HepG2 (cell line): Measurements from ENCODE around the gene THAP3. TPM values are rescaled to one million over a fixed set of nuclear protein-coding genes. Genes with fewer than 3 reads are reported as not detected.

Source experiments
- EEA1 ChIP-seq: sonication (generic); formaldehyde crosslinking; IDR thresholded peaks from 2 replicates; pipeline ENCODE4 v1.5.1; 2020; ENCODE audit warnings: mild to moderate bottlenecking, missing genetic modification reagents, borderline replicate concordance
- KAT2B ChIP-seq: fragments of 150-350 bp; IDR thresholded peaks from 2 replicates; pipeline ENCODE4 v1.6.1; 2014; ENCODE audit warnings: low read depth, low read length, borderline replicate concordance
- MYNN ChIP-seq: sonication (generic); formaldehyde crosslinking; IDR thresholded peaks from 2 replicates; pipeline ENCODE4 v1.4.0; 2020; ENCODE audit warnings: mild to moderate bottlenecking, low read depth, missing genetic modification reagents
- RAD51 ChIP-seq: fragments of 450-650 bp; IDR thresholded peaks from 2 replicates; pipeline ENCODE4 v1.6.1; 2016; ENCODE audit warnings: borderline replicate concordance
- RARA ChIP-seq: IDR thresholded peaks from 2 replicates; pipeline ENCODE4 v1.6.1; 2016; ENCODE audit warnings: missing genetic modification reagents, missing compliant biosample characterization
- SATB2 ChIP-seq: sonication (generic); formaldehyde crosslinking; IDR thresholded peaks from 2 replicates; pipeline ENCODE4 v1.5.0; 2020; ENCODE audit warnings: missing genetic modification reagents
- SMARCE1 ChIP-seq: fragments of 450-650 bp; IDR thresholded peaks from 2 replicates; pipeline ENCODE4 v1.6.1; 2017; ENCODE audit warnings: borderline replicate concordance
- TRIM24 ChIP-seq: sonication (generic); formaldehyde crosslinking; IDR thresholded peaks from 2 replicates; pipeline ENCODE4 v1.8.0; 2022; ENCODE audit warnings: mild to moderate bottlenecking, missing genetic modification reagents
- ZKSCAN8 ChIP-seq: IDR thresholded peaks from 2 replicates; pipeline ENCODE4 v1.6.1; 2016; ENCODE audit warnings: borderline replicate concordance, missing genetic modification reagents, missing compliant biosample characterization
- ZNF101 ChIP-seq: sonication (generic); formaldehyde crosslinking; IDR thresholded peaks from 2 replicates; pipeline ENCODE4 v1.4.0; 2020; ENCODE audit warnings: mild to moderate bottlenecking, low read depth, missing genetic modification reagents, borderline replicate concordance
- ZNF225 ChIP-seq: sonication (generic); formaldehyde crosslinking; IDR thresholded peaks from 2 replicates; pipeline ENCODE4 v1.4.0; 2020; ENCODE audit warnings: mild to moderate bottlenecking, missing genetic modification reagents
- ZNF333 ChIP-seq: sonication (generic); formaldehyde crosslinking; IDR thresholded peaks from 2 replicates; pipeline ENCODE4 v1.4.0; 2020; ENCODE audit warnings: mild to moderate bottlenecking, missing genetic modification reagents, borderline replicate concordance
- ZNF713 ChIP-seq: sonication (generic); formaldehyde crosslinking; IDR thresholded peaks from 2 replicates; pipeline ENCODE4 v1.4.0; 2020; ENCODE audit warnings: mild to moderate bottlenecking, missing genetic modification reagents
- ZNF747 ChIP-seq: sonication (generic); formaldehyde crosslinking; IDR thresholded peaks from 2 replicates; pipeline ENCODE4 v1.8.1; 2023; ENCODE audit warnings: missing genetic modification reagents, mild to moderate bottlenecking, borderline replicate concordance
- ZNF766 ChIP-seq: sonication (generic); formaldehyde crosslinking; IDR thresholded peaks from 2 replicates; pipeline ENCODE4 v1.5.0; 2020; ENCODE audit warnings: missing genetic modification reagents, borderline replicate concordance
- ZNF841 ChIP-seq: sonication (generic); formaldehyde crosslinking; IDR thresholded peaks from 2 replicates; pipeline ENCODE4 v1.8.1; 2023; ENCODE audit warnings: missing genetic modification reagents, borderline replicate concordance
- polyA plus RNA-seq, 8 experiments: library from polyadenylated mRNA; depleted of rRNA in 3 of 8; stranded (reverse) in 7 of 8; unstranded in 1 of 8; fragments of >200 nt; fragmentation: Illumina TruSeq in 4 of 8; extraction: Trizol in 4 of 8; gene quantifications; 2 replicates each; pipeline versions ENCODE4 v1.2.1 to v1.2.3, GENCODE V29; 2011 to 2016; ENCODE audit warnings: low read depth in 4 of 8, missing spikeins in 1 of 8, mixed read lengths in 1 of 8; ENCODE audit not compliant: insufficient read depth in 1 of 8
- total RNA-seq, 5 experiments: library from RNA; depleted of rRNA; stranded (reverse); fragments of >200 nt; fragmentation: Illumina TruSeq; extraction: Trizol; gene quantifications; 2 replicates each; pipeline ENCODE4 v1.2.3, GENCODE V29; 2016; ENCODE audit warnings: low read depth in 1 of 5
- TF ChIP-seq, protein P1 (sequence below): sonication (generic); formaldehyde crosslinking; IDR thresholded peaks from 2 replicates; pipeline ENCODE4 v1.5.0; 2020; ENCODE audit warnings: mild to moderate bottlenecking, missing genetic modification reagents, borderline replicate concordance
- TF ChIP-seq, protein P2 (sequence below): sonication (generic); formaldehyde crosslinking; IDR thresholded peaks from 2 replicates; pipeline ENCODE4 v1.5.0; 2020; ENCODE audit warnings: mild to moderate bottlenecking, missing genetic modification reagents, borderline replicate concordance
- TF ChIP-seq, protein P3 (sequence below): sonication (generic); formaldehyde crosslinking; IDR thresholded peaks from 2 replicates; pipeline ENCODE4 v1.4.0; 2020; ENCODE audit warnings: missing genetic modification reagents, borderline replicate concordance

The THAP3 gene
- total and polyA plus RNA-seq, 2 of the 13 experiments (the other 11 are each of a cell fraction or from before 2014, with no cell fraction given) = 10.3 to 14.9 TPM

DNA sequence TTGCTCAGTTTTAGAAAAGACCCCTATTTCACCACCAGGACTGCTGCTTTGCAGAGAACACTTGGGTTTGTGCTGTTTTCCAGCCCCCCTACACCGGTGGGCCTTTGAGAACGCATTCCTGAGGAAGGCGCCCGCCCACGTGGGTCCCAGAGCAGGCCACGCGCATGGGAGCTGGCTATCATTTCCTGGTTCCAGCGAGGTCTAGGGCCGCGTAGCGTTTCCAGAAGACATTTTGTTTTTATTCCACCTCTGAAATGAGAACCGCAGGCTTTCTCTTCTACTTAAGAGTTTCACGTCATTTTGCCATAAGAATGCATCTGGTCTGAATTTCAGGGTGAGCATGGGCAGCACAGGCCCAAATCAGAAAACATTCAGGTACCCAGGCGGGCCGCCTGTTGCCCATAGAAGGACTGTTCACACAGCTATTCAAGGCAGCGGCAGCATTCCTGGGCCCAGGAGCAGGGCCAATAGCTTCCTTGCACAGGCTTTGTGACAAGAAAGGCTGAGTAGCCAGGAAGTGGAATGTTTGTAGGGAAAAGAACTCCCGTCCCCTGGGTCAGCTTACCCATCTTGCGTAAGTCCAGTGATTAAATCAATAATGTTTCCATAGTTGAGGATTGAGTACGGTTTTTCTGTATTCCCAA lies 20.6 kb upstream of the THAP3 start (continued):
- TF ChIP-seq ZNF841 (CRISPR knock-in tag) (no peak), ZNF333 (CRISPR knock-in tag) (0 out of 2 replicates have a peak, but pooled peaks have one; percentile 34), ZNF766 (CRISPR knock-in tag) (no peak), MYNN (no peak), ZNF713 (no peak), EEA1 (CRISPR knock-in tag) (no peak), SATB2 (CRISPR knock-in tag) (no peak), TRIM24 (no peak), ZNF225 (CRISPR knock-in tag) (no peak), SMARCE1 (no peak), RARA (peak; percentile 72), KAT2B (peak; percentile 63; the same call in 1 of the 2 replicates), RAD51 (no peak), ZNF101 (no peak), ZKSCAN8 (no peak), ZNF747 (CRISPR knock-in tag) (no peak)
- TF ChIP-seq, protein P1, sequence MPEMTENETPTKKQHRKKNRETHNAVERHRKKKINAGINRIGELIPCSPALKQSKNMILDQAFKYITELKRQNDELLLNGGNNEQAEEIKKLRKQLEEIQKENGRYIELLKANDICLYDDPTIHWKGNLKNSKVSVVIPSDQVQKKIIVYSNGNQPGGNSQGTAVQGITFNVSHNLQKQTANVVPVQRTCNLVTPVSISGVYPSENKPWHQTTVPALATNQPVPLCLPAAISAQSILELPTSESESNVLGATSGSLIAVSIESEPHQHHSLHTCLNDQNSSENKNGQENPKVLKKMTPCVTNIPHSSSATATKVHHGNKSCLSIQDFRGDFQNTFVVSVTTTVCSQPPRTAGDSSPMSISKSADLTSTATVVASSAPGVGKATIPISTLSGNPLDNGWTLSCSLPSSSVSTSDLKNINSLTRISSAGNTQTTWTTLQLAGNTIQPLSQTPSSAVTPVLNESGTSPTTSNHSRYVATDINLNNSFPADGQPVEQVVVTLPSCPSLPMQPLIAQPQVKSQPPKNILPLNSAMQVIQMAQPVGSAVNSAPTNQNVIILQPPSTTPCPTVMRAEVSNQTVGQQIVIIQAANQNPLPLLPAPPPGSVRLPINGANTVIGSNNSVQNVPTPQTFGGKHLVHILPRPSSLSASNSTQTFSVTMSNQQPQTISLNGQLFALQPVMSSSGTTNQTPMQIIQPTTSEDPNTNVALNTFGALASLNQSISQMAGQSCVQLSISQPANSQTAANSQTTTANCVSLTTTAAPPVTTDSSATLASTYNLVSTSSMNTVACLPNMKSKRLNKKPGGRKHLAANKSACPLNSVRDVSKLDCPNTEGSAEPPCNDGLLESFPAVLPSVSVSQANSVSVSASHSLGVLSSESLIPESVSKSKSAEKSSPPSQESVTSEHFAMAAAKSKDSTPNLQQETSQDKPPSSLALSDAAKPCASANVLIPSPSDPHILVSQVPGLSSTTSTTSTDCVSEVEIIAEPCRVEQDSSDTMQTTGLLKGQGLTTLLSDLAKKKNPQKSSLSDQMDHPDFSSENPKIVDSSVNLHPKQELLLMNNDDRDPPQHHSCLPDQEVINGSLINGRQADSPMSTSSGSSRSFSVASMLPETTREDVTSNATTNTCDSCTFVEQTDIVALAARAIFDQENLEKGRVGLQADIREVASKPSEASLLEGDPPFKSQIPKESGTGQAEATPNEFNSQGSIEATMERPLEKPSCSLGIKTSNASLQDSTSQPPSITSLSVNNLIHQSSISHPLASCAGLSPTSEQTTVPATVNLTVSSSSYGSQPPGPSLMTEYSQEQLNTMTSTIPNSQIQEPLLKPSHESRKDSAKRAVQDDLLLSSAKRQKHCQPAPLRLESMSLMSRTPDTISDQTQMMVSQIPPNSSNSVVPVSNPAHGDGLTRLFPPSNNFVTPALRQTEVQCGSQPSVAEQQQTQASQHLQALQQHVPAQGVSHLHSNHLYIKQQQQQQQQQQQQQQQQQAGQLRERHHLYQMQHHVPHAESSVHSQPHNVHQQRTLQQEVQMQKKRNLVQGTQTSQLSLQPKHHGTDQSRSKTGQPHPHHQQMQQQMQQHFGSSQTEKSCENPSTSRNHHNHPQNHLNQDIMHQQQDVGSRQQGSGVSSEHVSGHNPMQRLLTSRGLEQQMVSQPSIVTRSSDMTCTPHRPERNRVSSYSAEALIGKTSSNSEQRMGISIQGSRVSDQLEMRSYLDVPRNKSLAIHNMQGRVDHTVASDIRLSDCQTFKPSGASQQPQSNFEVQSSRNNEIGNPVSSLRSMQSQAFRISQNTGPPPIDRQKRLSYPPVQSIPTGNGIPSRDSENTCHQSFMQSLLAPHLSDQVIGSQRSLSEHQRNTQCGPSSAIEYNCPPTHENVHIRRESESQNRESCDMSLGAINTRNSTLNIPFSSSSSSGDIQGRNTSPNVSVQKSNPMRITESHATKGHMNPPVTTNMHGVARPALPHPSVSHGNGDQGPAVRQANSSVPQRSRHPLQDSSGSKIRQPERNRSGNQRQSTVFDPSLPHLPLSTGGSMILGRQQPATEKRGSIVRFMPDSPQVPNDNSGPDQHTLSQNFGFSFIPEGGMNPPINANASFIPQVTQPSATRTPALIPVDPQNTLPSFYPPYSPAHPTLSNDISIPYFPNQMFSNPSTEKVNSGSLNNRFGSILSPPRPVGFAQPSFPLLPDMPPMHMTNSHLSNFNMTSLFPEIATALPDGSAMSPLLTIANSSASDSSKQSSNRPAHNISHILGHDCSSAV (CRISPR knock-in tag) = no peak
- TF ChIP-seq, protein P2, sequence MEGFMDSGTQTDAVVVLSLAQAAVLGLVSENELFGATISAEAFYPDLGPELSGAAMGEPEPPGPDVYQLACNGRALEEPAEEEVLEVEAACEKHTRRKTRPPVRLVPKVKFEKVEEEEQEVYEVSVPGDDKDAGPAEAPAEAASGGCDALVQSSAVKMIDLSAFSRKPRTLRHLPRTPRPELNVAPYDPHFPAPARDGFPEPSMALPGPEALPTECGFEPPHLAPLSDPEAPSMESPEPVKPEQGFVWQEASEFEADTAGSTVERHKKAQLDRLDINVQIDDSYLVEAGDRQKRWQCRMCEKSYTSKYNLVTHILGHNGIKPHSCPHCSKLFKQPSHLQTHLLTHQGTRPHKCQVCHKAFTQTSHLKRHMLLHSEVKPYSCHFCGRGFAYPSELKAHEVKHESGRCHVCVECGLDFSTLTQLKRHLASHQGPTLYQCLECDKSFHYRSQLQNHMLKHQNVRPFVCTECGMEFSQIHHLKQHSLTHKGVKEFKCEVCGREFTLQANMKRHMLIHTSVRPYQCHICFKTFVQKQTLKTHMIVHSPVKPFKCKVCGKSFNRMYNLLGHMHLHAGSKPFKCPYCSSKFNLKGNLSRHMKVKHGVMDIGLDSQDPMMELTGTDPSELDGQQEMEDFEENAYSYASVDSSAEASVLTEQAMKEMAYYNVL (CRISPR knock-in tag) = peak; percentile 64; the same call in 1 of the 2 replicates
- TF ChIP-seq, protein P3, sequence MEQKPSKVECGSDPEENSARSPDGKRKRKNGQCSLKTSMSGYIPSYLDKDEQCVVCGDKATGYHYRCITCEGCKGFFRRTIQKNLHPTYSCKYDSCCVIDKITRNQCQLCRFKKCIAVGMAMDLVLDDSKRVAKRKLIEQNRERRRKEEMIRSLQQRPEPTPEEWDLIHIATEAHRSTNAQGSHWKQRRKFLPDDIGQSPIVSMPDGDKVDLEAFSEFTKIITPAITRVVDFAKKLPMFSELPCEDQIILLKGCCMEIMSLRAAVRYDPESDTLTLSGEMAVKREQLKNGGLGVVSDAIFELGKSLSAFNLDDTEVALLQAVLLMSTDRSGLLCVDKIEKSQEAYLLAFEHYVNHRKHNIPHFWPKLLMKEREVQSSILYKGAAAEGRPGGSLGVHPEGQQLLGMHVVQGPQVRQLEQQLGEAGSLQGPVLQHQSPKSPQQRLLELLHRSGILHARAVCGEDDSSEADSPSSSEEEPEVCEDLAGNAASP (CRISPR knock-in tag) = peak; percentile 22; the same call in 1 of the 2 replicates
